GM12801 (cell line): ENCODE data around the gene MYL6B.

Source experiments
- CTCF ChIP-seq: IDR thresholded peaks from one replicate; pipeline ENCODE4 v1.5.1; 2011; ENCODE audit warnings: control low read depth; ENCODE audit not compliant: insufficient read length; ENCODE audit errors: extremely low read depth

Gene MYL6B

DNA sequence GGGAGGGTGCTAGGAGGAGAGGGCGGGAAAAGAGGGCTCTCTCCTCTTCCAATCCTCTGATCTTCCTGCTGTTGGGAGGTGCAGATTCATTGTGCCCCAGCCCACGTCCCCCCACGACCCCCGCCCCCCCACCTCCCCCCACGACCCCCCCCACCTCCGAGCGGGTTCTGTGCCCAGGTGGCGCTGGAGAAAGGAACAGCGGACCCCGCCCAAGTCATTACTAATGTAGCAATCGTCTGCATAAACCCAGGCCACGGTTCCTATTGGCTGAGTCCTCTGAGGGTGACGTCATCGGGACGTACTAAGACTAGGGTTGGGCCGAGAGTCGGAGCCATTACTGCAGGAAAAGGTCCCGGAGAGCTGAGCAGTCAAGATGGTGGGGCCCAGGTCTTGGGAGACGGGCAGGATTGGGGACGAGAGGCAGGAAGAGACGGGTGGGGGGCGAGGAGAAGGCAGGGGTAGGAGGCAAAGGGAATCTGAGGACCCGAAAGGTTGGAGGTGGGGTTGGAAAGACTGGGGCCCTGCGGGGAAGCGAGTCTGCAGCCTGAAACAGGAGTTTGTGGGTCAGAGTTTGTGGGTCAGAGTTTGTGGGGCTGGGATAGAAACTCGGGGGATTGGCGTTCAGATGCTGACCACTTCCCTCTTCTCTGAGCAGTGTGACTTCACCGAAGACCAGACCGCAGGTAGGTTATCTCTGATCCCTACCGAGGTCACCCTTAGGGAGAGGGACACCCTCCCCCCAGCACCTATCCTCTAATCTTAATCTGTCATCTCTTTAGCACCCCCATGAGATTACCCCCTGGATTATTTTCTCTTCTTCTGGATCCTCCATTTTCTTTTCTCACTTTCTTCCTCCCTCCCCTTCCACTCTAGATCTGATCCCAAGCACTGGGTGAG lies 5.9 kb downstream of the MYL6B start, which contains the start of gene MYL6:
MYL6 (plus strand) TSS at position 331 of the 897 bp plus-strand sequence; CDS start at position 374, 43 bp downstream.
- TF ChIP-seq CTCF: no peak

- no peak for TF ChIP-seq CTCF
Measured at GRCh38 chr12:56158926-56159461, 6.6 kb downstream of the MYL6B start.

- TF ChIP-seq CTCF: no peak
Measured at GRCh38 chr12:56159482-56160192, 7.2 kb downstream of the MYL6B start.

DNA sequence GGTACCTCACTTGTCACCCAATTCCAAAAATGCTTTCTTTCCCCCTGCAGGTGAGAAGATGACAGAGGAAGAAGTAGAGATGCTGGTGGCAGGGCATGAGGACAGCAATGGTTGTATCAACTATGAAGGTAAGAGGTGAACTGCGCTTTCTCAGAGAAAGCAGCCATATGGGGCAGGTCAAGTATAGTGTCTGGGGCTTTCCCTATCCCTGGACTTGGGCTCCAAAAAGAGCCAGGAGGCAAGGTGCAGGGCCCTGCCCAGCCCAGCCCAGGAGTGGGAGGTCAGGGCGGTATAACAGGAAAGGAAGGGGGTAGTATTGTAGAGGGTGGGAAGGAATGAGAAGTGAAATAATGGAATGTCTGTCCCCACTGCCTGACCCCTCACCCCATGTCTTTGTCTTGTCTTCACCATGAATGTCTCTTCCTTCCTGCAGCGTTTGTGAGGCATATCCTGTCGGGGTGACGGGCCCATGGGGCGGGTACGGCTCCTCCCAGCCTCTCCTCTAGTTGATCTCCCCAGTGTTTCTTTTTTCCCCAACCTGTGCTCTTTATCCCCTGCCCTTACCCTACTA lies 7.9 kb downstream of the MYL6B start:
- no peak for TF ChIP-seq CTCF

DNA sequence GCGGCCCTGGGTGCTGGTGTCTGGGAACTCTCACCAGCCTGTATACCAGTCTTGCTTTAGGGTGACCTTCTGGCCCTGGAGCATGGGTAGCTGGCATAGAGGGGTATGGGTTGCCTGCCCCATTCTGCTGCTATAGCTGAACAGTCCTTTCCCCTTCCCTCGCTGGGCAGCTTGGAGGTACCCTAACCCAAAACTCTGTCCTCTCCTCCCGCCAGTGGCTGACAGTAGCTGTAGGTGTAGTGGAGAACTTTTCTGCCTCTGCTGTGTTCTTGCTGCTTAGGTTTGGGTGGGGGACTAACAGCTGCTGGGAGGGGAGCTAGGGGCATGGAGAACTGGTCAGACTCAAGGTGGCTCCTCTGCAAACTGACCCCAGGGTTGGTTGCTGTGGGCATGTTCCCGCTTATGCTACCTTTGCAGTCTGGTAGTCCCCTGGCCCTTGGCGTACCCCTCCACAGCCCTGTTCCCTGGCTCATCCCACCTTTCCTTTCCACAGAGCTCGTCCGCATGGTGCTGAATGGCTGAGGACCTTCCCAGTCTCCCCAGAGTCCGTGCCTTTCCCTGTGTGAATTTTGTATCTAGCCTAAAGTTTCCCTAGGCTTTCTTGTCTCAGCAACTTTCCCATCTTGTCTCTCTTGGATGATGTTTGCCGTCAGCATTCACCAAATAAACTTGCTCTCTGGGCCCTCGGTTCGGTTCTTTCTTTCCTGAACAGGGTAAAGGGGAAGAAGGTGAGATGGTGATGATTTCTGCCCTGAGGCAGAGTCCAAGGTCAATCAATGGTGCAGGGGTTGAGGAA lies 8.7 kb downstream of the MYL6B start:
- no peak for TF ChIP-seq CTCF

GRCh38 chr12:56161690-56162351 lies 9.4 kb downstream of the MYL6B start:
- no peak for TF ChIP-seq CTCF
